Liver (tissue), 9 donors: ENCODE measurements around the gene BLTP3A. TPM values are rescaled to one million over a fixed set of nuclear protein-coding genes. Genes with fewer than 3 reads are reported as not detected.
"Not testable (repeated sequence)": the region's sequence is repeated elsewhere in the genome, so short reads cannot be mapped to it uniquely, and the experiment has no call there.

Experiments
- DNase-seq: peaks from one replicate; pipeline ENCODE4 v3.0.0-alpha.2; 2017; ENCODE audit warnings: low spot score
- H3K27ac ChIP-seq, 2 donors: one replicate each; pipeline ENCODE4 v1.7.0; 2013; ENCODE audit warnings: inconsistent platforms in 2 of 2, low read length in 2 of 2, control low read depth in 1 of 2, low read depth in 1 of 2, mild to moderate bottlenecking in 1 of 2
- H3K27me3 ChIP-seq, 4 donors: one replicate each; pipeline versions ENCODE4 v1.6.1 to v1.7.0; 2013; ENCODE audit warnings: low read length in 3 of 4, inconsistent platforms in 1 of 4, mild to moderate bottlenecking in 1 of 4, moderate library complexity in 1 of 4; ENCODE audit not compliant: control insufficient read depth in 4 of 4, insufficient read depth in 4 of 4
- H3K36me3 ChIP-seq, 4 donors: one replicate each; pipeline versions ENCODE4 v1.6.1 to v1.7.0; 2013; ENCODE audit warnings: low read length in 3 of 4, mild to moderate bottlenecking in 3 of 4, low read depth in 1 of 4, moderate library complexity in 1 of 4; ENCODE audit not compliant: control insufficient read depth in 4 of 4, insufficient read depth in 3 of 4
- H3K4me1 ChIP-seq, 4 donors: one replicate each; pipeline versions ENCODE4 v1.6.1 to v1.7.0; 2013; ENCODE audit warnings: low read length in 3 of 4, mild to moderate bottlenecking in 3 of 4, moderate library complexity in 1 of 4; ENCODE audit not compliant: control insufficient read depth in 4 of 4, insufficient read depth in 4 of 4
- H3K4me3 ChIP-seq, 3 donors: one replicate each; pipeline versions ENCODE4 v1.6.1 to v1.7.0; 2013; ENCODE audit warnings: low read length in 3 of 3, control low read depth in 1 of 3, low read depth in 1 of 3, mild to moderate bottlenecking in 1 of 3
- H3K9ac ChIP-seq, 2 donors: one replicate each; pipeline ENCODE4 v1.7.0; 2013; ENCODE audit warnings: low read length in 2 of 2, mild to moderate bottlenecking in 2 of 2, moderate library complexity in 2 of 2, control low read depth in 1 of 2, low read depth in 1 of 2
- H3K9me3 ChIP-seq, 4 donors: one replicate each; pipeline versions ENCODE4 v1.6.1 to v1.7.0; 2013; ENCODE audit warnings: low read length in 3 of 4; ENCODE audit not compliant: control insufficient read depth in 4 of 4
- EGR1 ChIP-seq, 2 donors: IDR thresholded peaks; 2 replicates each; pipeline ENCODE4 v1.6.1; 2016 to 2018; ENCODE audit warnings: antibody characterized with exemption in 2 of 2, low read depth in 2 of 2
- FOXA1 ChIP-seq: IDR thresholded peaks from 2 replicates; pipeline ENCODE4 v1.6.1; 2016; ENCODE audit warnings: antibody characterized with exemption
- GABPA ChIP-seq, 2 donors: IDR thresholded peaks in 1 of 2; conservative IDR thresholded peaks in 1 of 2; 2 replicates each; pipeline ENCODE4 v1.6.1; 2016; ENCODE audit warnings: antibody characterized with exemption in 2 of 2, mild to moderate bottlenecking in 1 of 2, moderate library complexity in 1 of 2
- HNF4A ChIP-seq, 2 donors: conservative IDR thresholded peaks; 2 replicates each; pipeline ENCODE4 v1.6.1; 2016; ENCODE audit warnings: antibody characterized with exemption in 2 of 2, mild to moderate bottlenecking in 2 of 2
- JUND ChIP-seq, 2 donors: IDR thresholded peaks; 2 replicates each; pipeline ENCODE4 v1.6.1; 2016; ENCODE audit warnings: antibody characterized with exemption in 2 of 2
- NR2F2 ChIP-seq: IDR thresholded peaks from 2 replicates; pipeline ENCODE4 v1.6.1; 2016; ENCODE audit warnings: antibody characterized with exemption
- RAD21 ChIP-seq, 2 donors: IDR thresholded peaks; 2 replicates each; pipeline ENCODE4 v1.6.1; 2016; ENCODE audit warnings: antibody characterized with exemption in 2 of 2, mild to moderate bottlenecking in 2 of 2
- REST ChIP-seq: IDR thresholded peaks from 2 replicates; pipeline ENCODE4 v1.6.1; 2016; ENCODE audit warnings: antibody characterized with exemption, mild to moderate bottlenecking
- RXRA ChIP-seq, 2 donors: IDR thresholded peaks; 2 replicates each; pipeline ENCODE4 v1.6.1; 2017 to 2018; ENCODE audit warnings: antibody characterized with exemption in 2 of 2, mild to moderate bottlenecking in 1 of 2
- TAF1 ChIP-seq: conservative IDR thresholded peaks from 2 replicates; pipeline ENCODE4 v1.6.1; 2016; ENCODE audit warnings: antibody characterized with exemption, mild to moderate bottlenecking
- YY1 ChIP-seq: IDR thresholded peaks from 2 replicates; pipeline ENCODE4 v1.6.1; 2016; ENCODE audit warnings: antibody characterized with exemption, mild to moderate bottlenecking
- WGBS: extraction: QIAGEN DNeasy Blood & Tissue Kit; methylation state at CpG from one replicate; pipeline ENCODE4 v1.1.7; 2013; 5-methylcytosine and 5-hydroxymethylcytosine counted together
- polyA plus RNA-seq, 2 donors: library from polyadenylated mRNA; stranded (reverse) in 1 of 2; unstranded in 1 of 2; fragments of 200-250 nt in 1 of 2; fragments of >200 nt in 1 of 2; fragmentation: Nextera tagmentation in 1 of 2; extraction: Ambion mirVana in 1 of 2; gene quantifications; one replicate each; pipeline versions ENCODE4 v1.2.1 to v1.2.3, GENCODE V29; 2013 to 2015
- total RNA-seq, 2 donors: library from RNA; depleted of rRNA; stranded (reverse); fragments of >200 nt; gene quantifications; one replicate each; pipeline ENCODE4 v1.2.3, GENCODE V29; 2014
- TF ChIP-seq, protein P1 (sequence below): fragments of 150-350 bp; IDR thresholded peaks from 2 replicates; pipeline ENCODE4 v1.5.1; 2017; ENCODE audit warnings: improper control_type of control experiment, low read depth, low read length; ENCODE audit not compliant: missing input control
- TF ChIP-seq, protein P2 (sequence below): IDR thresholded peaks from 2 replicates; pipeline ENCODE4 v1.6.1; 2016; ENCODE audit warnings: antibody characterized with exemption
- donor health status: healthy.
- donor health status: healthy.
- donor health status: healthy.
- donor health status: healthy.
- donor health status: healthy.

The BLTP3A gene
- total and polyA plus RNA-seq, 4 donors = 2.5 to 14.6 (median 7.0) TPM

DNA sequence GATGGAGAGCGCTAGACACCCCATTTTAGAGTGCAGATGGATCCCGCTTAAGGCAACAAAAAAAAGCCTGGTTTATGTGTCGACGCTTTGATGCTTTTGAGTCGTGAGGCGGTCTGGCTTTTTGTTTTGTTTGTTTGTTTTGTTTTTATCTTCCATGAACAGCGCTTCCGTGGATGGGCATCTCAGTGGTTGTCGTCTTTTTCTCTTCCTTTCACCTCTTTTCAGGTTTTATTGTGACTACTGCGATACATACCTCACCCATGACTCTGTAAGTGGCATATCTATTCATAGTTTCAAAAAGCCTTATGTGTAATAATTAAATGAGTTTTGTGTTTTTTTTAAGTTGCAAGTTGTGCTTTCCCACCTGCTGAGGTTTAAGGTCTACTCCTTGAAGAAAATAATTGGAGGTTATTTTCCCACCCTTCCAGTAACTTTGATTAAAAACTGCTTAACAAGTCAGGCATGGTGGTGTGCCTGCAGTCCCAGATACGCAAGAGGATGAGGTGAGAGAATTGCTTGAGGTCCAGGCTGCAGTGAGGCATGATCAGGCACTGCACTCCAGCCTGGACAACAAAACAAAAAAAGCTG is 34.1 kb upstream of the BLTP3A start:
- peak overlapping the region; percentile 81 to 98 (median 94) for H3K4me3 ChIP-seq
- H3K36me3 ChIP-seq = peaks cover 2 to 10% (median 6%) of the 10 kb centered on the region in 4 donors
- 9% methylated on average over 11 of the region's 11 CpGs for WGBS
- peak overlapping the region; percentile 23 to 79 for H3K9ac ChIP-seq
- peaks cover 8 to 10% (median 9%) of the 10 kb centered on the region in 4 donors for H3K4me1 ChIP-seq
- H3K27ac ChIP-seq = peak overlapping the region; percentile 47 to 97
- TF ChIP-seq, protein P1, sequence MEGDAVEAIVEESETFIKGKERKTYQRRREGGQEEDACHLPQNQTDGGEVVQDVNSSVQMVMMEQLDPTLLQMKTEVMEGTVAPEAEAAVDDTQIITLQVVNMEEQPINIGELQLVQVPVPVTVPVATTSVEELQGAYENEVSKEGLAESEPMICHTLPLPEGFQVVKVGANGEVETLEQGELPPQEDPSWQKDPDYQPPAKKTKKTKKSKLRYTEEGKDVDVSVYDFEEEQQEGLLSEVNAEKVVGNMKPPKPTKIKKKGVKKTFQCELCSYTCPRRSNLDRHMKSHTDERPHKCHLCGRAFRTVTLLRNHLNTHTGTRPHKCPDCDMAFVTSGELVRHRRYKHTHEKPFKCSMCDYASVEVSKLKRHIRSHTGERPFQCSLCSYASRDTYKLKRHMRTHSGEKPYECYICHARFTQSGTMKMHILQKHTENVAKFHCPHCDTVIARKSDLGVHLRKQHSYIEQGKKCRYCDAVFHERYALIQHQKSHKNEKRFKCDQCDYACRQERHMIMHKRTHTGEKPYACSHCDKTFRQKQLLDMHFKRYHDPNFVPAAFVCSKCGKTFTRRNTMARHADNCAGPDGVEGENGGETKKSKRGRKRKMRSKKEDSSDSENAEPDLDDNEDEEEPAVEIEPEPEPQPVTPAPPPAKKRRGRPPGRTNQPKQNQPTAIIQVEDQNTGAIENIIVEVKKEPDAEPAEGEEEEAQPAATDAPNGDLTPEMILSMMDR = no peak
- TF ChIP-seq REST (no peak), RXRA (IDR thresholded peaks at IDR 0.05) (no peak), GABPA (IDR thresholded peaks at IDR 0.05 in 1 of 2, conservative IDR thresholded peaks at IDR 0.05 in 1 of 2) (no peak), YY1 (no peak)
- no peaks in the 10 kb centered on the region for H3K9me3 ChIP-seq
- no peak for DNase-seq
- H3K27me3 ChIP-seq = no peaks in the 10 kb centered on the region

GRCh38 chr6:34760108-34760507 is 31.8 kb upstream of the BLTP3A start:
- no peak for DNase-seq
- no peaks in the 10 kb centered on the region for H3K9me3 ChIP-seq
- H3K27me3 ChIP-seq = no peaks in the 10 kb centered on the region
- peaks cover 9 to 19% (median 12%) of the 10 kb centered on the region in 4 donors for H3K36me3 ChIP-seq
- peaks cover 8 to 10% (median 9%) of the 10 kb centered on the region in 4 donors for H3K4me1 ChIP-seq
- TF ChIP-seq, protein P2, sequence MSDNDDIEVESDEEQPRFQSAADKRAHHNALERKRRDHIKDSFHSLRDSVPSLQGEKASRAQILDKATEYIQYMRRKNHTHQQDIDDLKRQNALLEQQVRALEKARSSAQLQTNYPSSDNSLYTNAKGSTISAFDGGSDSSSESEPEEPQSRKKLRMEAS = no peak
- no peak for TF ChIP-seq GABPA (IDR thresholded peaks at IDR 0.05 in 1 of 2, conservative IDR thresholded peaks at IDR 0.05 in 1 of 2)
- no peak for TF ChIP-seq NR2F2
- TF ChIP-seq TAF1 = no peak
- no peak for TF ChIP-seq JUND (IDR thresholded peaks at IDR 0.05)
- TF ChIP-seq FOXA1 = no peak
- no peak for TF ChIP-seq EGR1 (IDR thresholded peaks at IDR 0.05; ENCODE audit: low read depth in 2 of 2)
- no peak for TF ChIP-seq HNF4A (conservative IDR thresholded peaks at IDR 0.05)
- TF ChIP-seq RAD21 (IDR thresholded peaks at IDR 0.05) = no peak
- no peak overlapping the region for H3K9ac ChIP-seq
- H3K27ac ChIP-seq = no peak overlapping the region
- no peak overlapping the region for H3K4me3 ChIP-seq
- 96% methylated on average over 8 of the region's 8 CpGs for WGBS

- H3K9me3 ChIP-seq, H3K9ac ChIP-seq, H3K27ac ChIP-seq, H3K4me3 ChIP-seq, DNase-seq, H3K27me3 ChIP-seq: not testable (repeated sequence)
- Histone ChIP-seq H3K4me1 (peaks cover 5 to 10% (median 8%) of the 10 kb centered on the region in 4 donors), H3K36me3 (peaks cover 12 to 29% (median 17%) of the 10 kb centered on the region in 4 donors)
- 94% methylated on average over 5 of the region's 5 CpGs for WGBS
Observed at GRCh38 chr6:34761681-34762080, 30.2 kb upstream of the BLTP3A start.
